HL-60 (cell line): Measurements from ENCODE around the gene NOTUM.

Experiments
- DNase-seq, 2 experiments: peaks; one replicate each; pipeline ENCODE4 v3.0.0-alpha.2; 2010 to 2020; ENCODE audit warnings: low read depth in 1 of 2, low spot score in 1 of 2
- H3K27ac ChIP-seq: fragments of 250-450 bp; sonication (Bioruptor Pico); replicated peaks from 2 replicates; pipeline ENCODE4 v1.5.1; 2020; ENCODE audit warnings: mild to moderate bottlenecking, moderate library complexity
- H3K27me3 ChIP-seq: fragments of 250-450 bp; sonication (Bioruptor Pico); 2 replicates; pipeline ENCODE4 v1.5.1; 2021; ENCODE audit warnings: mild to moderate bottlenecking, moderate library complexity; ENCODE audit not compliant: insufficient read depth, poor library complexity, severe bottlenecking
- H3K4me3 ChIP-seq: replicated peaks from 2 replicates; pipeline ENCODE4 v1.5.1; 2011; ENCODE audit warnings: mild to moderate bottlenecking, control low read depth, low read length; ENCODE audit not compliant: insufficient read depth
- GABPA ChIP-seq: IDR thresholded peaks from 2 replicates; pipeline ENCODE4 v1.6.1; 2012; ENCODE audit warnings: low read depth
- POLR2AphosphoS5 ChIP-seq: IDR thresholded peaks from 2 replicates; pipeline ENCODE4 v1.6.1; 2012; ENCODE audit warnings: low read depth
- SPI1 ChIP-seq: IDR thresholded peaks from 2 replicates; pipeline ENCODE4 v1.6.1; 2012; ENCODE audit warnings: low read depth, mild to moderate bottlenecking, borderline replicate concordance
- long read RNA-seq: library from polyadenylated mRNA; unstranded; transcript quantifications from one replicate; pipeline ENCODE4 v2.0.0, GENCODE V29; 2020
- TF ChIP-seq, protein P1 (sequence below): IDR thresholded peaks from 2 replicates; pipeline ENCODE4 v1.6.1; 2012; ENCODE audit warnings: low read depth; ENCODE audit not compliant: insufficient replicate concordance
- TF ChIP-seq, protein P2 (sequence below): IDR thresholded peaks from one replicate; pipeline ENCODE4 v1.5.1; 2011; ENCODE audit warnings: low read length, control low read depth, inconsistent platforms; ENCODE audit not compliant: insufficient read depth

The NOTUM gene
- long read RNA-seq, partial matches to known transcripts: 0 of 1 reads
- long read RNA-seq, other reads (novel, unspliced or antisense): 1 of 1 reads

DNA sequence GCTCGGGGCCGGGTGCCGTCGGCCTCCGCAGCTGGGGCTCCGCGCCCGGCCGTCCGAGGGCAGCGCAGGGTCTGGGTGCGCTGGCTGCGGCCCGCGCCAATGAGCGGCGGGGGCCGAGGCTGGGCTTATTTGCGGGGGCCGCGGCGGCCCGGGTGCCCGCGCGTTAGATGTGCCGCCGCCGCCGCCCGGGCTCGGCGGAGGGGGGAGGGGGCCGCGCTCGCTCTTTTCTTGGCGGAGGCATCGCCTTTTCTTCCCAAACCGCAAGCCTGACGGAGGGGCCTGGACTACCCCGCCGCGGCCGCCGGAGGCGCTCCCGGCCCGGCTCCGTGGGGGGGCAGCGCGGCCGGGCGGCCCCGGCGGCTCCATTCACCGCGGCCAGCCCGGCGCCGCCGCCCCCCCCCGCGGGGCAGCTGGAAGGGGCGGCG lies at the start of gene NOTUM:
TSS of gene NOTUM (minus strand) at position 101 of the 425 bp plus-strand sequence. CDS start 278 bp downstream, outside the sequence.
- Histone ChIP-seq H3K27ac (no peak within 1 kb of the TSS), H3K4me3 (peak within 1 kb of the TSS; percentile 22), H3K27me3 (peaks cover 14% of the 10 kb centered on the region)
- DNase-seq: no peak
- TF ChIP-seq SPI1: no peak
- TF ChIP-seq, protein P1, sequence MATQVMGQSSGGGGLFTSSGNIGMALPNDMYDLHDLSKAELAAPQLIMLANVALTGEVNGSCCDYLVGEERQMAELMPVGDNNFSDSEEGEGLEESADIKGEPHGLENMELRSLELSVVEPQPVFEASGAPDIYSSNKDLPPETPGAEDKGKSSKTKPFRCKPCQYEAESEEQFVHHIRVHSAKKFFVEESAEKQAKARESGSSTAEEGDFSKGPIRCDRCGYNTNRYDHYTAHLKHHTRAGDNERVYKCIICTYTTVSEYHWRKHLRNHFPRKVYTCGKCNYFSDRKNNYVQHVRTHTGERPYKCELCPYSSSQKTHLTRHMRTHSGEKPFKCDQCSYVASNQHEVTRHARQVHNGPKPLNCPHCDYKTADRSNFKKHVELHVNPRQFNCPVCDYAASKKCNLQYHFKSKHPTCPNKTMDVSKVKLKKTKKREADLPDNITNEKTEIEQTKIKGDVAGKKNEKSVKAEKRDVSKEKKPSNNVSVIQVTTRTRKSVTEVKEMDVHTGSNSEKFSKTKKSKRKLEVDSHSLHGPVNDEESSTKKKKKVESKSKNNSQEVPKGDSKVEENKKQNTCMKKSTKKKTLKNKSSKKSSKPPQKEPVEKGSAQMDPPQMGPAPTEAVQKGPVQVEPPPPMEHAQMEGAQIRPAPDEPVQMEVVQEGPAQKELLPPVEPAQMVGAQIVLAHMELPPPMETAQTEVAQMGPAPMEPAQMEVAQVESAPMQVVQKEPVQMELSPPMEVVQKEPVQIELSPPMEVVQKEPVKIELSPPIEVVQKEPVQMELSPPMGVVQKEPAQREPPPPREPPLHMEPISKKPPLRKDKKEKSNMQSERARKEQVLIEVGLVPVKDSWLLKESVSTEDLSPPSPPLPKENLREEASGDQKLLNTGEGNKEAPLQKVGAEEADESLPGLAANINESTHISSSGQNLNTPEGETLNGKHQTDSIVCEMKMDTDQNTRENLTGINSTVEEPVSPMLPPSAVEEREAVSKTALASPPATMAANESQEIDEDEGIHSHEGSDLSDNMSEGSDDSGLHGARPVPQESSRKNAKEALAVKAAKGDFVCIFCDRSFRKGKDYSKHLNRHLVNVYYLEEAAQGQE: no peak
- TF ChIP-seq POLR2AphosphoS5: no peak
- TF ChIP-seq, protein P2, sequence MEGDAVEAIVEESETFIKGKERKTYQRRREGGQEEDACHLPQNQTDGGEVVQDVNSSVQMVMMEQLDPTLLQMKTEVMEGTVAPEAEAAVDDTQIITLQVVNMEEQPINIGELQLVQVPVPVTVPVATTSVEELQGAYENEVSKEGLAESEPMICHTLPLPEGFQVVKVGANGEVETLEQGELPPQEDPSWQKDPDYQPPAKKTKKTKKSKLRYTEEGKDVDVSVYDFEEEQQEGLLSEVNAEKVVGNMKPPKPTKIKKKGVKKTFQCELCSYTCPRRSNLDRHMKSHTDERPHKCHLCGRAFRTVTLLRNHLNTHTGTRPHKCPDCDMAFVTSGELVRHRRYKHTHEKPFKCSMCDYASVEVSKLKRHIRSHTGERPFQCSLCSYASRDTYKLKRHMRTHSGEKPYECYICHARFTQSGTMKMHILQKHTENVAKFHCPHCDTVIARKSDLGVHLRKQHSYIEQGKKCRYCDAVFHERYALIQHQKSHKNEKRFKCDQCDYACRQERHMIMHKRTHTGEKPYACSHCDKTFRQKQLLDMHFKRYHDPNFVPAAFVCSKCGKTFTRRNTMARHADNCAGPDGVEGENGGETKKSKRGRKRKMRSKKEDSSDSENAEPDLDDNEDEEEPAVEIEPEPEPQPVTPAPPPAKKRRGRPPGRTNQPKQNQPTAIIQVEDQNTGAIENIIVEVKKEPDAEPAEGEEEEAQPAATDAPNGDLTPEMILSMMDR: no peak

DNA sequence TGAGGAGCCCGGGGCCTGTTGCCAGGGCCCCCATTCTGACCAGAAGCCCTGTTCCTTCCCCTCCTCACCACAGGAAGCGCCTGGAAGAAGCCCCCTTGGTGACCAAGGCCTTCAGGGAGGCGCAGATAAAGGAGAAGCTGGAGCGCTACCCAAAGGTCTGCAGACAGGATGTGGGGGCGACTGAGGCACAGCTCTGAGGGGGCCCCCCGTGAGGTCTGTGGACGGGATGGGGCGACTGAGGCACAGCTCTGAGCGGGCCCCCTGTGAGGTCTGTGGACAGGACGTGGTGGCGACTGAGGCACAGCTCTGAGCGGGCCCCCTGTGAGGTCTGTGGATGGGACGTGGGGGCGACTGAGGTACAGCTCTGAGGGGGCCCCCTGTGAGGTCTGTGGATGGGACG lies 48.4 kb upstream of the NOTUM start:
- Histone ChIP-seq H3K27ac (no peak overlapping the region), H3K27me3 (no peaks in the 10 kb centered on the region), H3K4me3 (no peak overlapping the region)
- no peak for TF ChIP-seq POLR2AphosphoS5
- TF ChIP-seq GABPA: no peak
- TF ChIP-seq SPI1: no peak
- TF ChIP-seq, protein P2: no peak
- TF ChIP-seq, protein P1: no peak
- DNase-seq: no peak

DNA sequence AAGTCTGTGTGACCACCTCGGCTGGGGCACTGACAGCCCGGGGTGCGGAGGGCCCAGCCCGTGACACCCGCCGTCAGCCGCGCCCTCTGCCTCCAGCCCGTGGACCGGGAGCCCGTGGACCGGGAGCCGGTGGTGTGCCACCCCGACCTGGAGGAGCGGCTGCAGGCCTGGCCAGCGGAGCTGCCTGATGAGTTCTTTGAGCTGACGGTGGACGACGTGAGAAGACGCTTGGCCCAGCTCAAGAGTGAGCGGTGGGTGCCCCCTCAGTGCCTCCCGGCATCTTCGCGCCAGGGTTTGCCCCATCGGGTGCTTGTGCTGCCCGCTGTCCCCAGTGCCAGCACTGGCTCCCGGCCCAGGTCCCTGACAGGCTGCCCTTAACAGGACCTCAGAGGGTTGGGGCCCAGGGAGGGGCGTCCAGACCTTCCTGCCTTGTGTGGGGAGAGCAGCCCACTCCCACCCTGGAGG lies 48.0 kb upstream of the NOTUM start:
- DNase-seq: no peak
- H3K4me3 ChIP-seq: no peak overlapping the region
- H3K27me3 ChIP-seq: no peaks in the 10 kb centered on the region
- TF ChIP-seq SPI1 (no peak), GABPA (no peak), POLR2AphosphoS5 (no peak)
- TF ChIP-seq, protein P1: no peak
- TF ChIP-seq, protein P2: no peak
- no peak overlapping the region for H3K27ac ChIP-seq
